ENCODE results near the gene VARS1.

DNA sequence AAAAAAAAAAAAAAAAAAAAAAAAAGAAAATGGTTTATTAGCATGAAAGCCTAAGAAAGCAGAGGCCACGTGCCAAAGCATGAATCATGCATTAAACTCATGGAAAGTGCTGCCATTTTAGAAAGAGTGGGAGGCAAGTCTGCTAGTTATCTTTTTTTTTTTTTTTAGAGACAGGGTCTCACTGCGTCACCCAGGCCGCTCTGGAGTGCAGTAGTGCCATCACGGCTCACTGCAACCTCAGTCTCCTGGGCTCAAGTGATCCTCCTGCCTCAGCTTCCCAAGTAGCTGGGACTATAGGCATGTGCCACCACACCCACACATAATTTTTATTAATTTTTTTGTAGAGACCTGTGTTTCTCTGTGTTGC lies 23.6 kb downstream of the VARS1 start:
- no peak for TF ChIP-seq POLR2A (IDR thresholded peaks at IDR 0.05)
- TF ChIP-seq, protein P1, sequence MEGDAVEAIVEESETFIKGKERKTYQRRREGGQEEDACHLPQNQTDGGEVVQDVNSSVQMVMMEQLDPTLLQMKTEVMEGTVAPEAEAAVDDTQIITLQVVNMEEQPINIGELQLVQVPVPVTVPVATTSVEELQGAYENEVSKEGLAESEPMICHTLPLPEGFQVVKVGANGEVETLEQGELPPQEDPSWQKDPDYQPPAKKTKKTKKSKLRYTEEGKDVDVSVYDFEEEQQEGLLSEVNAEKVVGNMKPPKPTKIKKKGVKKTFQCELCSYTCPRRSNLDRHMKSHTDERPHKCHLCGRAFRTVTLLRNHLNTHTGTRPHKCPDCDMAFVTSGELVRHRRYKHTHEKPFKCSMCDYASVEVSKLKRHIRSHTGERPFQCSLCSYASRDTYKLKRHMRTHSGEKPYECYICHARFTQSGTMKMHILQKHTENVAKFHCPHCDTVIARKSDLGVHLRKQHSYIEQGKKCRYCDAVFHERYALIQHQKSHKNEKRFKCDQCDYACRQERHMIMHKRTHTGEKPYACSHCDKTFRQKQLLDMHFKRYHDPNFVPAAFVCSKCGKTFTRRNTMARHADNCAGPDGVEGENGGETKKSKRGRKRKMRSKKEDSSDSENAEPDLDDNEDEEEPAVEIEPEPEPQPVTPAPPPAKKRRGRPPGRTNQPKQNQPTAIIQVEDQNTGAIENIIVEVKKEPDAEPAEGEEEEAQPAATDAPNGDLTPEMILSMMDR (IDR thresholded peaks at IDR 0.05), result no peak

Data from testis (tissue), 2 donors.